Activated CD4-positive, alpha-beta memory T cell treated with anti-CD3 and anti-CD28 coated beads, Interleukin-2, amount 10 ng/mL, durations not matched to agents 7 days and 5 days (primary cell): ENCODE results near the gene MED31. TPM values are rescaled to one million over a fixed set of nuclear protein-coding genes. Genes with fewer than 3 reads are reported as not detected.
"Not testable (repeated sequence)": the region's sequence is repeated elsewhere in the genome, so short reads cannot be mapped to it uniquely, and the experiment has no call there.

Experiments used
- CTCF ChIA-PET: fragments of 350-600 bp; sonication (Branson Sonifier 250); formaldehyde crosslinking; loops from one replicate; lab custom pipeline; 2021; ENCODE audit warnings: antibody characterized with exemption, inconsistent platforms; lab: Charles Lee
- POLR2A ChIA-PET: fragments of 350-600 bp; sonication (Branson Sonifier 250); formaldehyde crosslinking; loops from one replicate; lab custom pipeline; 2021; ENCODE audit warnings: antibody characterized with exemption; lab: Charles Lee
- DNase-seq: peaks from one replicate; pipeline ENCODE4 v3.0.0-alpha.2; 2020
- H3K27ac Mint-ChIP-seq: one replicate; pipeline ENCODE4 v1.8.0; 2021; ENCODE audit warnings: mild to moderate bottlenecking, mixed read lengths
- H3K27me3 Mint-ChIP-seq: one replicate; pipeline ENCODE4 v1.8.0; 2021; ENCODE audit warnings: mixed read lengths
- H3K36me3 Mint-ChIP-seq: one replicate; pipeline ENCODE4 v1.8.0; 2021; ENCODE audit warnings: low read depth, mixed read lengths
- H3K4me1 Mint-ChIP-seq: one replicate; pipeline ENCODE4 v1.8.0; 2021; ENCODE audit warnings: mixed read lengths
- H3K4me3 Mint-ChIP-seq: one replicate; pipeline ENCODE4 v1.8.0; 2021; ENCODE audit warnings: mild to moderate bottlenecking, mixed read lengths
- H3K9me3 Mint-ChIP-seq: one replicate; pipeline ENCODE4 v1.8.0; 2021; ENCODE audit warnings: mixed read lengths
- total RNA-seq, 2 experiments: library from RNA; stranded (reverse); gene quantifications; one replicate each; pipeline ENCODE4 v1.2.3, GENCODE V29; 2021

The MED31 gene
- total RNA-seq, 2 experiments from 2014 or later = 26.0 to 26.3 TPM

GRCh38 chr17:6596511-6596910, 54.9 kb downstream of the MED31 start:
- H3K27ac Mint-ChIP-seq = no peak overlapping the region
- peaks cover 39% of the 10 kb centered on the region for H3K36me3 Mint-ChIP-seq
- CTCF ChIA-PET = no interaction called here
- POLR2A ChIA-PET = no interaction called here
- no peak overlapping the region for H3K4me3 Mint-ChIP-seq
- no peaks in the 10 kb centered on the region for H3K9me3 Mint-ChIP-seq
- no peaks in the 10 kb centered on the region for H3K27me3 Mint-ChIP-seq
- peaks cover 2% of the 10 kb centered on the region for H3K4me1 Mint-ChIP-seq
- no peak for DNase-seq

- ChIA-PET POLR2A (no interaction called here), CTCF (no interaction called here)
- H3K4me3 Mint-ChIP-seq = no peak overlapping the region
- H3K27me3 Mint-ChIP-seq = no peaks in the 10 kb centered on the region
- H3K27ac Mint-ChIP-seq = no peak overlapping the region
- no peaks in the 10 kb centered on the region for H3K9me3 Mint-ChIP-seq
- peaks cover 40% of the 10 kb centered on the region for H3K36me3 Mint-ChIP-seq
- no peak for DNase-seq
- H3K4me1 Mint-ChIP-seq = peaks cover 2% of the 10 kb centered on the region
These were observed 55.3 kb downstream of the MED31 start for GRCh38 chr17:6596081-6596480.

GRCh38 chr17:6593371-6593770, 58.0 kb downstream of the MED31 start:
- H3K27ac Mint-ChIP-seq, H3K9me3 Mint-ChIP-seq, H3K4me3 Mint-ChIP-seq, CTCF ChIA-PET, H3K4me1 Mint-ChIP-seq, H3K27me3 Mint-ChIP-seq, DNase-seq, POLR2A ChIA-PET: not testable (repeated sequence)
- H3K36me3 Mint-ChIP-seq = peaks cover 51% of the 10 kb centered on the region

Other genes starting within 250 kb of the MED31 start
- gene AIPL1, start 216.5 kb downstream of the MED31 start, total RNA-seq = not detected
- 10 to 100 TPM; 21.2 TPM for gene PIMREG, start 207.2 kb downstream of the MED31 start, total RNA-seq
- gene PITPNM3, start 95.0 kb downstream of the MED31 start, total RNA-seq = under 1 TPM; 0.53 to 0.63 TPM
- 10 to 100 TPM; 13.0 to 14.6 TPM for gene KIAA0753, start 10.9 kb downstream of the MED31 start, total RNA-seq
- 10 to 100 TPM; 70.6 to 71.1 TPM for gene TXNDC17, start 10.5 kb downstream of the MED31 start, total RNA-seq
- 1 to 10 TPM; 1.1 to 1.9 TPM for gene C17orf100, start 157 bp upstream of the MED31 start, total RNA-seq
- gene SLC13A5, start 61.8 kb upstream of the MED31 start, total RNA-seq = not detected
- gene XAF1, start 104.4 kb upstream of the MED31 start, total RNA-seq = 100 to 1,000 TPM; 408 TPM
- gene FBXO39, start 124.6 kb upstream of the MED31 start, total RNA-seq = 1 to 10 TPM; 1.1 to 1.7 TPM
- not detected for gene TEKT1, start 180.1 kb upstream of the MED31 start, total RNA-seq